Loucy (cell line): ENCODE results near the gene SLC35D3.

Source experiments
- H2AFZ ChIP-seq: fragments of 200-600 bp; sonication (generic); 2 replicates; pipeline ENCODE4 v1.6.0; 2016; ENCODE audit warnings: antibody characterized with exemption, mild to moderate bottlenecking, low read length, moderate library complexity
- H3F3A ChIP-seq: fragments of 200-600 bp; 2 replicates; pipeline ENCODE4 v1.6.0; 2016; ENCODE audit warnings: antibody characterized with exemption, low read depth, mild to moderate bottlenecking
- H3K27me3 ChIP-seq: fragments of 200-600 bp; sonication (generic); 2 replicates; pipeline ENCODE4 v1.6.1; 2014; ENCODE audit warnings: low read length, mild to moderate bottlenecking; ENCODE audit not compliant: insufficient read depth, poor library complexity, severe bottlenecking
- H3K36me3 ChIP-seq: fragments of 200-600 bp; sonication (generic); 2 replicates; pipeline ENCODE4 v1.6.1; 2016; ENCODE audit warnings: low read length; ENCODE audit not compliant: insufficient read depth
- H3K4me1 ChIP-seq: fragments of 200-600 bp; sonication (generic); 2 replicates; pipeline ENCODE4 v1.5.1; 2014; ENCODE audit warnings: low read length, mild to moderate bottlenecking; ENCODE audit not compliant: insufficient read depth, poor library complexity, severe bottlenecking
- H3K4me2 ChIP-seq: fragments of 200-600 bp; sonication (generic); 2 replicates; pipeline ENCODE4 v1.6.0; 2014; ENCODE audit warnings: antibody characterized with exemption, low read length, low read depth, mild to moderate bottlenecking; ENCODE audit not compliant: poor library complexity, severe bottlenecking
- H3K4me3 ChIP-seq: fragments of 200-600 bp; sonication (generic); 2 replicates; pipeline ENCODE4 v1.5.1; 2014; ENCODE audit warnings: low read length, mild to moderate bottlenecking, mixed read lengths; ENCODE audit not compliant: poor library complexity, severe bottlenecking
- H3K79me2 ChIP-seq: fragments of 200-600 bp; sonication (generic); 2 replicates; pipeline ENCODE4 v1.6.1; 2014; ENCODE audit warnings: low read length; ENCODE audit not compliant: insufficient read depth
- H3K9ac ChIP-seq: fragments of 200-600 bp; sonication (generic); 2 replicates; pipeline ENCODE4 v1.6.0; 2014; ENCODE audit warnings: mild to moderate bottlenecking, low read depth, low read length, moderate library complexity; ENCODE audit not compliant: poor library complexity, severe bottlenecking
- H3K9me2 ChIP-seq: fragments of 200-600 bp; sonication (generic); replicated peaks from 2 replicates; pipeline ENCODE4 v1.6.1; 2016; ENCODE audit warnings: low read depth, low read length, mixed read lengths
- H3K9me3 ChIP-seq: fragments of 200-600 bp; sonication (generic); 2 replicates; pipeline ENCODE4 v1.6.1; 2014; ENCODE audit warnings: mild to moderate bottlenecking, antibody characterized with exemption, low read length, low read depth; ENCODE audit not compliant: insufficient read depth
- H4K20me1 ChIP-seq: fragments of 200-600 bp; sonication (generic); 2 replicates; pipeline ENCODE4 v1.6.0; 2014; ENCODE audit warnings: antibody characterized with exemption, low read length, mild to moderate bottlenecking; ENCODE audit not compliant: insufficient read depth, poor library complexity, severe bottlenecking
- EZH2phosphoT487 ChIP-seq: fragments of 200-600 bp; IDR thresholded peaks from 2 replicates; pipeline ENCODE4 v1.6.1; 2018; ENCODE audit warnings: antibody characterized with exemption, mild to moderate bottlenecking, moderate library complexity, borderline replicate concordance
- TF ChIP-seq, protein P1 (sequence below): fragments of 200-600 bp; sonication (generic); conservative IDR thresholded peaks from 2 replicates; pipeline ENCODE4 v1.5.1; 2014; ENCODE audit warnings: mild to moderate bottlenecking, antibody characterized with exemption, low read length

SLC35D3 gene

DNA sequence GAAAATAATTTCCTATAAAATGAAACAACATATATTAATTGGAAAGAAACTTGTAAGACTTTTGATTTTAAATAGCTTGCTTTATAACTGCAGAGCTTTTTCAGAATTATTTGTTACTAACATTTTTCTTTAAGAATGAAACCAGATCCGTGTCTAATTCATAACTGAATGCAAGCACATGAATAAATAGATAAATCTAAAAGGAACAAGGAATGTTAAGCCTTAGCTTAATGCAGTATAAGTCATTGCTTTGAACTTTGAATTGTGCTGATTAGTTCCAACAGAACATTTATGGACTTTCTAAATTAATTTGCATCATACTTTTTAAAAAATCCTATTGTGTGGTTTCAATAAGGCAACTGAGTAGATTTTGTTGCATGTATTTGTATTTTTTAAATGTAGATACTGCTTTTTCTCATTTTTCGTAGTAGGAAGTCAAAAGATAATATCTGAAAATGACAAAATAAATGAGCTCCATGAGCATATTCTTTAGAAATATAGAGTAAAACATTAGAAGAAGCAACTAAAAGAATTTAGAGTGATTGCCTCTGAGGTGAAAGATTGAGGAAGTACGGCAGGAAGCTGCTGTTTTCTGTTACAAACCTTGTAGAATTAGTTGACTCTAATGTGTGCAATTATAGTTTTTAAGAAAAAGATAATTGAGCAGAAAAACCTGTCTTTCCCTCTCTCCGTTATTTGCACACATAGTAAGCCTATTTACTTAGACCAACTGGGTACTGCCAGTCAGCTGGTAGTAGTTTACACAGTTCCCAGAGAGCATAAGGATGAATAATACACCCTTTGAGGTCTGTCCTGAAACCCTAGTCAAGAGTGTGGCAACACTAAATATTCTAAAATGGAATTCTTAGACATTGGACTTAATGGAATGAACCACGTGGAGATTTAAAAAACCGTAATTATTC lies 32.6 kb upstream of the SLC35D3 start:
- H3K4me1 ChIP-seq = peaks cover 17% of the 10 kb centered on the region
- H3K36me3 ChIP-seq = no peaks in the 10 kb centered on the region
- no peak overlapping the region for H3K4me3 ChIP-seq
- no peak overlapping the region for H3K9ac ChIP-seq
- H3K9me2 ChIP-seq = no peaks in the 10 kb centered on the region
- TF ChIP-seq, protein P1, sequence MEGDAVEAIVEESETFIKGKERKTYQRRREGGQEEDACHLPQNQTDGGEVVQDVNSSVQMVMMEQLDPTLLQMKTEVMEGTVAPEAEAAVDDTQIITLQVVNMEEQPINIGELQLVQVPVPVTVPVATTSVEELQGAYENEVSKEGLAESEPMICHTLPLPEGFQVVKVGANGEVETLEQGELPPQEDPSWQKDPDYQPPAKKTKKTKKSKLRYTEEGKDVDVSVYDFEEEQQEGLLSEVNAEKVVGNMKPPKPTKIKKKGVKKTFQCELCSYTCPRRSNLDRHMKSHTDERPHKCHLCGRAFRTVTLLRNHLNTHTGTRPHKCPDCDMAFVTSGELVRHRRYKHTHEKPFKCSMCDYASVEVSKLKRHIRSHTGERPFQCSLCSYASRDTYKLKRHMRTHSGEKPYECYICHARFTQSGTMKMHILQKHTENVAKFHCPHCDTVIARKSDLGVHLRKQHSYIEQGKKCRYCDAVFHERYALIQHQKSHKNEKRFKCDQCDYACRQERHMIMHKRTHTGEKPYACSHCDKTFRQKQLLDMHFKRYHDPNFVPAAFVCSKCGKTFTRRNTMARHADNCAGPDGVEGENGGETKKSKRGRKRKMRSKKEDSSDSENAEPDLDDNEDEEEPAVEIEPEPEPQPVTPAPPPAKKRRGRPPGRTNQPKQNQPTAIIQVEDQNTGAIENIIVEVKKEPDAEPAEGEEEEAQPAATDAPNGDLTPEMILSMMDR = no peak
- TF ChIP-seq EZH2phosphoT487 = no peak
- peak overlapping the region; percentile 46 for H3K4me2 ChIP-seq
- H3K9me3 ChIP-seq = no peaks in the 10 kb centered on the region
- H3F3A ChIP-seq = no peaks in the 10 kb centered on the region
- no peaks in the 10 kb centered on the region for H3K27me3 ChIP-seq
- no peaks in the 10 kb centered on the region for H3K79me2 ChIP-seq
- H4K20me1 ChIP-seq = no peaks in the 10 kb centered on the region
- H2AFZ ChIP-seq = peak overlapping the region; percentile 3; the same call in 1 of the 2 replicates

DNA sequence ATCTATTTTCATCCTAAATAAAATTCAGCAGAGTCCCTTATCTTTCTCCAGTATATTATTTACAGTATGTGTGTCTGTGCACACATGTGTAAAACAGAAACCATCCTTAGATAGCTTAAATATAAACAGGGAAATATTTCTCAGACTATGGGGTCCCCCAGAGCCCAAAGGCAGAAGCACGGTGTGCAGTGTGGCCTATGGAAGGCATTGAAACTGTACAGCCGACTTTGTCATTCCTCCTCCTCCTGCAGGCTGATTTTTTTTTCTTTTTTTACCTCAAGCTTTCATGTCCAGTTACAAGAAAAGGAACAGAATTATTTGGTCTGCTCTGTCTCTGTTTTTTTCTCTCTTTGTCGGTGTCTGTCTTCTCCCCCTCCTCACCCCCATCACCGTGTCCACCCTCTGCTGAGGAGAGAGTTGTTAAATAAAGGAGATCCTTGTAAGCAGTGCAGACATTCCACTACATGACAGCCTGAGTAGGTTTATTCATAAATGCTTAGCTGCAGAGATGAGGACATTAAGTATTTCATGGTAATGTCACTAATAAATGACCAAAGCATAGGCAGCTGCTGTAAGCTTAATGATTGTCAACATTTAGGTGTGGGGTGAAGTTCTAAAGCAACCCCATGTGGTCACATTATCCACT lies 31.8 kb upstream of the SLC35D3 start:
- no peaks in the 10 kb centered on the region for H3K9me2 ChIP-seq
- no peaks in the 10 kb centered on the region for H3F3A ChIP-seq
- TF ChIP-seq EZH2phosphoT487 = no peak
- TF ChIP-seq, protein P1 = peak; percentile 35
- no peaks in the 10 kb centered on the region for H4K20me1 ChIP-seq
- H3K4me2 ChIP-seq = peak overlapping the region; percentile 46
- peaks cover 17% of the 10 kb centered on the region for H3K4me1 ChIP-seq
- no peak overlapping the region for H3K9ac ChIP-seq
- no peaks in the 10 kb centered on the region for H3K27me3 ChIP-seq
- H2AFZ ChIP-seq = peak overlapping the region; percentile 3; the same call in 1 of the 2 replicates
- no peak overlapping the region for H3K4me3 ChIP-seq
- no peaks in the 10 kb centered on the region for H3K79me2 ChIP-seq
- H3K36me3 ChIP-seq = no peaks in the 10 kb centered on the region
- no peaks in the 10 kb centered on the region for H3K9me3 ChIP-seq

DNA sequence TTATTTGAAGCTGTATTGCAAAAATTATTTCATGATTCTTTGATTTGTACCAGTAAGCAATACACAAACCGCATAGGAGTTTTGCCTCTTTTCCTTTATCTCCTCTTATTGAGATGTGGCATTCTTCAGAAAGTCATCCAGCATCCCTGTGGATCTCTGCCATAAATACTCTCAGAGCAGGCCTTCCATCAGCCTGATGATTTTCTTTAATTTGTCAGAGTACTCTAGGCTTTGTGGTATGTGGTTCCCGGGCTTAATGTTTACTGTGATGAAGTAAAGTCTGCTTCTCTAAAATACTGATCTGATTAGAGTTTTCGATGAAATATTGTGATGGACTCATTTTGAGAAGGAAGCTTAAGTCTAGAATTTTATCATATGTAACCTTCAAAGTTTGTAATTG lies 31.1 kb upstream of the SLC35D3 start:
- H3F3A ChIP-seq = no peaks in the 10 kb centered on the region
- H3K79me2 ChIP-seq = no peaks in the 10 kb centered on the region
- no peaks in the 10 kb centered on the region for H3K9me2 ChIP-seq
- no peak overlapping the region for H2AFZ ChIP-seq
- H4K20me1 ChIP-seq = no peaks in the 10 kb centered on the region
- no peaks in the 10 kb centered on the region for H3K36me3 ChIP-seq
- no peak overlapping the region for H3K9ac ChIP-seq
- H3K9me3 ChIP-seq = no peaks in the 10 kb centered on the region
- no peak overlapping the region for H3K4me2 ChIP-seq
- H3K4me1 ChIP-seq = peaks cover 17% of the 10 kb centered on the region
- no peaks in the 10 kb centered on the region for H3K27me3 ChIP-seq
- H3K4me3 ChIP-seq = no peak overlapping the region
- no peak for TF ChIP-seq EZH2phosphoT487
- TF ChIP-seq, protein P1 = no peak
